ENCODE results near the gene MIS18A. TPM values are rescaled to one million over a fixed set of nuclear protein-coding genes. Genes with fewer than 3 reads are reported as not detected.
A peak's percentile ranks its signal among the peaks of the same experiment; 100 is the strongest.

MIS18A gene
- total RNA-seq, 1 experiment from 2014 or later: 55.9 TPM

GRCh38 chr21:32245971-32246370 is 32.9 kb downstream of the MIS18A start (continued):
- TF ChIP-seq SOX15 (CRISPR knock-in tag; IDR thresholded peaks at IDR 0.05): no peak

- Mint-ChIP-seq H3K9me3 (peaks cover 23% of the 10 kb centered on the region), H3K4me3 (no peak overlapping the region), H3K27ac (0 out of 2 replicates have a peak overlapping the region, but pooled peaks have one; percentile 11), H3K36me3 (no peaks in the 10 kb centered on the region; the same call in 1 of the 2 replicates), H3K27me3 (ENCODE audit: low read depth) (no peaks in the 10 kb centered on the region), H3K4me1 (peaks cover 5% of the 10 kb centered on the region; the same call in 1 of the 2 replicates)
- DNase-seq (ENCODE audit: low spot score) (no peak), ATAC-seq (no peak)
- POLR2A ChIA-PET: no interaction called here
- no peak for TF ChIP-seq CREB1 (CRISPR knock-in tag; IDR thresholded peaks at IDR 0.05)
- no peak for TF ChIP-seq ATF3 (CRISPR knock-in tag; conservative IDR thresholded peaks at IDR 0.05)
- TF ChIP-seq ARID4B (CRISPR knock-in tag; IDR thresholded peaks at IDR 0.05; ENCODE audit: borderline replicate concordance): no peak
- TF ChIP-seq TEAD1 (CRISPR knock-in tag; IDR thresholded peaks at IDR 0.05): no peak
- no peak for TF ChIP-seq GABPB1 (CRISPR knock-in tag; IDR thresholded peaks at IDR 0.05)
- TF ChIP-seq NR2C2 (CRISPR knock-in tag; IDR thresholded peaks at IDR 0.05): no peak
- TF ChIP-seq ZBTB21 (CRISPR knock-in tag; IDR thresholded peaks at IDR 0.05; ENCODE audit: borderline replicate concordance): no peak
- TF ChIP-seq ZNF317 (CRISPR knock-in tag; IDR thresholded peaks at IDR 0.05; ENCODE audit: borderline replicate concordance, low read depth): no peak
- TF ChIP-seq TCF7 (CRISPR knock-in tag; IDR thresholded peaks at IDR 0.05; ENCODE audit: low read depth): no peak
- TF ChIP-seq GRHL2 (CRISPR knock-in tag; IDR thresholded peaks at IDR 0.05; ENCODE audit: insufficient replicate concordance, severe bottlenecking): no peak
- TF ChIP-seq MAX (CRISPR knock-in tag; IDR thresholded peaks at IDR 0.05): no peak
- TF ChIP-seq ZMAT4 (CRISPR knock-in tag; IDR thresholded peaks at IDR 0.05): no peak
- TF ChIP-seq NR3C1 (CRISPR knock-in tag; conservative IDR thresholded peaks at IDR 0.05; ENCODE audit: low read depth): no peak
- no peak for TF ChIP-seq CREM (CRISPR knock-in tag; IDR thresholded peaks at IDR 0.05)
- no peak for TF ChIP-seq IRF2 (CRISPR knock-in tag; IDR thresholded peaks at IDR 0.05; ENCODE audit: borderline replicate concordance, low read depth)
- TF ChIP-seq KAT7 (CRISPR knock-in tag; IDR thresholded peaks at IDR 0.05; ENCODE audit: borderline replicate concordance): no peak
- TF ChIP-seq EMX1 (CRISPR knock-in tag; IDR thresholded peaks at IDR 0.05): no peak
- no peak for TF ChIP-seq ELF4 (CRISPR knock-in tag; IDR thresholded peaks at IDR 0.05; ENCODE audit: low read depth)
- CTCF ChIA-PET: interaction anchor here (0.5 kb wide), 1 partner anchor 165 kb away, joined by 5 read pairs; no protein-coding TSS in a partner anchor
Observed at GRCh38 chr21:32240851-32241687, 37.8 kb downstream of the MIS18A start.

All from WTC11 (cell line).